Measurements from ENCODE around the gene ZDHHC19. TPM values are rescaled to one million over a fixed set of nuclear protein-coding genes. Genes with fewer than 3 reads are reported as not detected.
A peak's percentile ranks its signal among the peaks of the same experiment; 100 is the strongest.
"Not testable (repeated sequence)": the region's sequence is repeated elsewhere in the genome, so short reads cannot be mapped to it uniquely, and the experiment has no call there.

ZDHHC19 gene
- total RNA-seq, 6 donors from 2014 or later, result 1.4 to 3.1 TPM; not detected in 4

DNA sequence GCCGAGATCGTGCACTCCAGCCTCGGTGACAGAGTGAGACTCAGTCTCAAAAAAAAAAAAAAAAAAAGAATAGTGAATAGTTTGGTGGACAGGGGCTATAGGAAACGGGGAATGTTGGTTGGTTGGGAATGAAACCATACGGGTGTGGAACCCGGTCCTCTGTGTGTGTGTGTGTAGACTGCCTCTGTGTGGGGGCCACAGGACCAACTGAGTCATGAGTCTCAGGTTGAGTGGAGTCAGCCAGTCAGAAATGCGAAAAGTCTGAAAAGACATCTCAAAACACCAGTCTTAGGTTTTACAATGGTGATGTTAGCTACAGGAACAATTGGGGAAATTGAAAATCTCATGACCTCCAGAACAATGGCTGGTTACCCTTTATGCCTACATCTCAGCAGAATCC lies 44.5 kb downstream of the ZDHHC19 start:
- no peaks in the 10 kb centered on the region for H3K27me3 ChIP-seq
- no peak overlapping the region for H3K27ac ChIP-seq
- H3K36me3 ChIP-seq, result no peaks in the 10 kb centered on the region
- WGBS, 2 donors, result 91 to 99% methylated on average over 7 of the region's 7 CpGs
- TF ChIP-seq POLR2AphosphoS5 (IDR thresholded peaks at IDR 0.05) (no peak), EP300 (IDR thresholded peaks at IDR 0.05) (no peak), POLR2A (IDR thresholded peaks at IDR 0.05) (no peak)
- TF ChIP-seq, protein P1, sequence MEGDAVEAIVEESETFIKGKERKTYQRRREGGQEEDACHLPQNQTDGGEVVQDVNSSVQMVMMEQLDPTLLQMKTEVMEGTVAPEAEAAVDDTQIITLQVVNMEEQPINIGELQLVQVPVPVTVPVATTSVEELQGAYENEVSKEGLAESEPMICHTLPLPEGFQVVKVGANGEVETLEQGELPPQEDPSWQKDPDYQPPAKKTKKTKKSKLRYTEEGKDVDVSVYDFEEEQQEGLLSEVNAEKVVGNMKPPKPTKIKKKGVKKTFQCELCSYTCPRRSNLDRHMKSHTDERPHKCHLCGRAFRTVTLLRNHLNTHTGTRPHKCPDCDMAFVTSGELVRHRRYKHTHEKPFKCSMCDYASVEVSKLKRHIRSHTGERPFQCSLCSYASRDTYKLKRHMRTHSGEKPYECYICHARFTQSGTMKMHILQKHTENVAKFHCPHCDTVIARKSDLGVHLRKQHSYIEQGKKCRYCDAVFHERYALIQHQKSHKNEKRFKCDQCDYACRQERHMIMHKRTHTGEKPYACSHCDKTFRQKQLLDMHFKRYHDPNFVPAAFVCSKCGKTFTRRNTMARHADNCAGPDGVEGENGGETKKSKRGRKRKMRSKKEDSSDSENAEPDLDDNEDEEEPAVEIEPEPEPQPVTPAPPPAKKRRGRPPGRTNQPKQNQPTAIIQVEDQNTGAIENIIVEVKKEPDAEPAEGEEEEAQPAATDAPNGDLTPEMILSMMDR (IDR thresholded peaks at IDR 0.05), result no peak
- ATAC-seq (ENCODE audit: low FRiP score in 2 of 2), result no peak
- H3K9me3 ChIP-seq, result no peaks in the 10 kb centered on the region
- DNase-seq, result no peak
- peaks cover 0 to 6% (median 0%) of the 10 kb centered on the region in 4 donors for H3K4me1 ChIP-seq
- no peak overlapping the region for H3K4me3 ChIP-seq

DNA sequence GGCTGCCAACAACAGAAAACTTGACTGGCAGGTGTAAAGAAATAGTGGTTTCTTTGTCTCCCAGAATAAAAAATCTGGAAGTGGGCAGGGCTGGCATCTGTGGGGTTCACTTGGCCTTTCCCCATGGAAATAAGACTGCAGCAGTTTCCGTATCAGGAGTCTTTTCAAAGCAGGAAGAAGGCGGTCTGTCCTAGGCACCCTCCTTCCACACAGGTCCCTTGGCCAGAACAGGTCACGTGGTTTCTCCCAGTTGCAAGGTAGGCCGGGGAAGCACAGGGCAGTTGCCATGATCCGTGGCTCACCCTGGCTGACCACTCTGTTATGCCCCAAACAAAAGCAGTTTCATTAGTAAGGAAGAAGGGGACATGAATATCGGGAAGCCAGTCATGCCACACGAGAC lies 45.4 kb downstream of the ZDHHC19 start:
- H3K27me3 ChIP-seq, result no peaks in the 10 kb centered on the region
- DNase-seq (no peak), ATAC-seq (ENCODE audit: low FRiP score in 2 of 2) (no peak)
- TF ChIP-seq, protein P1 (IDR thresholded peaks at IDR 0.05), result no peak
- TF ChIP-seq POLR2A (IDR thresholded peaks at IDR 0.05), result peak in 1 of 4 donors; percentile 50
- peak overlapping the region in 2 of 4 donors; percentile 40 to 79 for H3K27ac ChIP-seq
- H3K9me3 ChIP-seq, result no peaks in the 10 kb centered on the region
- 79 to 93% methylated on average over 3 to 7 of the region's 7 CpGs for WGBS, 2 donors
- H3K4me1 ChIP-seq, result peaks cover 0 to 6% (median 0%) of the 10 kb centered on the region in 4 donors
- H3K4me3 ChIP-seq, result peak overlapping the region in 1 of 4 donors; percentile 17
- H3K36me3 ChIP-seq, result no peaks in the 10 kb centered on the region

DNA sequence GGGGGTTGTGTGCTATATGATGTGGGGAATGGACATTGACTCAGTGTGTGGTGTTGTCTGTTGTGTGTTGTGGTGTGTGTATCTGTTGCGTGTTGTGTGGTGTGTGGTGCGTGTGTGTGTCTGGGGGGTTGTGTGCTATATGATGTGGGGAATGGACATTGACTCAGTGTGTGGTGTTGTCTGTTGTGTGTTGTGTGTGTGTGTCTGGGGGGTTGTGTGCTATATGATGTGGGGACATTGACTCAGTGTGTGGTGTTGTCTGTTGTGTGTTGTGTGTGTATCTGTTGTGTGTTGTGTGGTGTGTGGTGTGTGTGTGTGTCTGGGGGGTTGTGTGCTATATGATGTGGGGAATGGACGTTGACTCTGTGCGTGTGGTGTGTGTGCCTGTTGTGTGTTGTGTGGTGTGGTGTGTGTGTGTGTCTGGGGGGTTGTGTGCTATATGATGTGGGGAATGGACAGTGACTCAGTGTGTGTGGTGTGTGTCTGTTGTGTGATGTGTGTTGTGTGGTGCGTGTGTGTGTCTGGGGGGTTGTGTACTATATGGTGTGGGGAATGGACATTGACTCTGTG lies 46.1 kb downstream of the ZDHHC19 start:
- not testable (repeated sequence) for H3K36me3 ChIP-seq; DNase-seq; H3K4me1 ChIP-seq; ATAC-seq (ENCODE audit: low FRiP score in 2 of 2); H3K9me3 ChIP-seq; H3K27me3 ChIP-seq
- peak overlapping the region in 1 of 4 donors; percentile 17 for H3K4me3 ChIP-seq
- 71 to 73% methylated on average over 5 of the region's 5 CpGs for WGBS, 2 donors
- H3K27ac ChIP-seq, result peak overlapping the region in 2 of 4 donors; percentile 40 to 79

DNA sequence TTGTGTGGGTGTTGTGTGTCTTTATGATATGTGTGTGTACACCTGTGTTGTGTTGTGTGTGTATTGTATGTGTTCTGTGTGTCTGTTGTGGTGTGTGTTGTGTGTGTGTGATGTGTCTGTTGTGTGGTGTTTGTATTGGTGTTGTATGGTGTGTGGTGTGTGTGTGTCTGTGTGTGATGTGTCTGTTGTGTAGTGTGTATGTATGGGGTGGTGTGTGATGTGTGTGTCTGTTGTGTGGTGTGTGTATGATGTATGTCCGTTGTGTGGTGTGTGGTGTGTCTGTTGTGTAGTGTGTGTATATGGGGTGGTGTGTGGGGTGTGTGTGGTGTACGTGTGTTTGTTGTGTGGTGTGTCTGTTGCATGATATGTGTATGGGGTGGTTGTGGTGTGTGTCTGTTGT lies 46.6 kb downstream of the ZDHHC19 start:
- Histone ChIP-seq H3K9me3 (no peaks in the 10 kb centered on the region), H3K27me3 (no peaks in the 10 kb centered on the region), H3K27ac (peak overlapping the region in 3 of 4 donors; percentile 48 to 79 (median 73)), H3K36me3 (no peaks in the 10 kb centered on the region), H3K4me1 (peaks cover 0 to 15% (median 11%) of the 10 kb centered on the region in 4 donors), H3K4me3 (peak overlapping the region in 1 of 4 donors; percentile 17)
- 91 to 92% methylated on average over 2 of the region's 2 CpGs for WGBS, 2 donors
- TF ChIP-seq POLR2A (IDR thresholded peaks at IDR 0.05) (no peak), POLR2AphosphoS5 (IDR thresholded peaks at IDR 0.05) (no peak), EP300 (IDR thresholded peaks at IDR 0.05) (no peak)
- TF ChIP-seq, protein P1 (IDR thresholded peaks at IDR 0.05), result no peak
- no peak for DNase-seq
- no peak for ATAC-seq (ENCODE audit: low FRiP score in 2 of 2)

DNA sequence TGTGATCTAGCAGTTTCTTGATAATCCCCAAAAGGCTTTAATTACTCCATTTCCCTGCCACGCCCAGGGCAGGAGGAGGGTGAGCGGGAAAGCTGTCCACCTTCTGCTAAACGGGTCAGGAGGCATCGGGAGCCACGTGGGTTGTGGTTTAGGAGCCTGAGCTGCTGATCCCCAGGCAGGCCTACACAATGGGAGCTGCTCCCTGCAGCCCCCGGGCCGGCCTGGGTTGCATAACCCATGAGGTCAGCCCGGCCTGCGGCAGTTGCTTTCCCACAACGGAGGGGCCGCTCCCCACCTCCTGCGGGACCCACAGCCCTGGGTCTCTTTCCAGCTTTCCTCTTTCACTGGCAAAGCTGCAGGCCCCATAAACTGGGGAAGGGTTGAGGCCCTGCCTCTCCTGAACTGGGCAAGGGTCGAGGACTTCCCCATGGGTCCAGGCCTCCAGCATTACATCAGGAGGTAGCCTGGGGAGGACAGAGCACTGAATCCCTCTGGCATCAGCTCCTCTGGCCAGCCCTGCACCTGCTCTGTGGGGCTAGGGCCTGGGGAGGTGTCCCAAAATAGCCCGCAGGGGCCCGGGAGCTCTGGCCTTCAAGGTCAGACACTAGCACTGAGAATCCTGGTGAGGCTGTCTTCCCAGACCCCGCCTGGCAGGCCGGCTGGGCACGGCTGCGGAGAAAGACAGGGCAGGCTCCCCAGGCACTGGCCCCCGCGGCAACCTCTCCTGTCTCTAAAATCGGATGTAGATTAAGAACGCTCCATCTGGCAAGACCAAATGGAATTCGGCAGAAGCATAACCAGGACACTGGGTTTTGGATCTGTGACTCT lies 47.3 kb downstream of the ZDHHC19 start:
- peak in 1 of 4 donors; percentile 79 for TF ChIP-seq POLR2A (IDR thresholded peaks at IDR 0.05)
- TF ChIP-seq, protein P1 (IDR thresholded peaks at IDR 0.05), result no peak
- no peak for TF ChIP-seq EP300 (IDR thresholded peaks at IDR 0.05)
- peak in 1 of 2 donors; percentile 29 for TF ChIP-seq POLR2AphosphoS5 (IDR thresholded peaks at IDR 0.05)
- ATAC-seq (ENCODE audit: low FRiP score in 2 of 2) (peak; percentile 72 to 81), DNase-seq (peak; percentile 59 to 78)
- no peaks in the 10 kb centered on the region for H3K9me3 ChIP-seq
- WGBS, 2 donors, result 70 to 83% methylated on average over 18 to 23 of the region's 24 CpGs
- H3K4me3 ChIP-seq, result peak overlapping the region in 3 of 4 donors; percentile 8 to 17 (median 17)
- peaks cover 0 to 15% (median 11%) of the 10 kb centered on the region in 4 donors for H3K4me1 ChIP-seq
- H3K36me3 ChIP-seq, result no peaks in the 10 kb centered on the region
- H3K27me3 ChIP-seq, result no peaks in the 10 kb centered on the region
- H3K27ac ChIP-seq, result peak overlapping the region in 3 of 4 donors; percentile 48 to 79 (median 73)

Data from upper lobe of left lung (tissue), 6 donors.